Measurements from ENCODE around the gene DNM1. TPM values are rescaled to one million over a fixed set of nuclear protein-coding genes. Genes with fewer than 3 reads are reported as not detected.

DNM1 gene
- total and polyA plus RNA-seq, 2 of the 8 experiments (the other 6 are each of a cell fraction or from before 2014, with no cell fraction given), result 34.3 to 62.7 TPM

DNA sequence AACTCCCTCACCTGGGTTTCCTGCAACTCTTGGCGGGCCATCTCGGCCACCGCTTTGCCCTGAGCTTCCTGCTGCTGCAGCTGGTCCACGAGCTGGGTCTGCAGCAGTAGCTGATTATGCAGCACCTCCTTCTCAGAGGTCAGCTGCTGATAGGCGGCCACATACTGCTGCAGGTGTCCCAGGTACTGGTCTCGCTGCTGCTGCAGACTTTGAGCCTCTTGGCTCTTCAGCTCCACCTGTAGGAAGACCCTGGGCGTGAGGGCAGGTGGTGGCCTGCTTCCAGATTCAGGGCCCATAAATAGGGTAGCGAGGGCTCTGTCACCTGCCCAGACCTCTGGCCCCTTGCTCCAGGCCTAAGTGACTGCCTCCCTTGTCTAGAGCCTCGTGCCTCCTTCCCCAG lies 56.0 kb downstream of the DNM1 start:
- FAIRE-seq (no peak), DNase-seq (ENCODE audit: low read depth in 1 of 2, low spot score in 2 of 2) (peak in 1 of 2 experiments; percentile 69)

More for the DNA sequence above, 56.0 kb downstream of the DNM1 start:
- no peak for TF ChIP-seq TAF7 (optimal IDR thresholded peaks at IDR 0.05; ENCODE audit: borderline replicate concordance, low read depth, low read length)
- peak in 1 of 2 experiments; percentile 51; a peak in 2 of 4 replicates for TF ChIP-seq RAD21 (IDR thresholded peaks at IDR 0.05 in 1 of 2, conservative IDR thresholded peaks at IDR 0.05 in 1 of 2; ENCODE audit: low read depth in 2 of 2, low read length in 2 of 2)
- TF ChIP-seq SP1 (IDR thresholded peaks at IDR 0.05; ENCODE audit: low read depth, low read length), result no peak
- TF ChIP-seq, protein P1, sequence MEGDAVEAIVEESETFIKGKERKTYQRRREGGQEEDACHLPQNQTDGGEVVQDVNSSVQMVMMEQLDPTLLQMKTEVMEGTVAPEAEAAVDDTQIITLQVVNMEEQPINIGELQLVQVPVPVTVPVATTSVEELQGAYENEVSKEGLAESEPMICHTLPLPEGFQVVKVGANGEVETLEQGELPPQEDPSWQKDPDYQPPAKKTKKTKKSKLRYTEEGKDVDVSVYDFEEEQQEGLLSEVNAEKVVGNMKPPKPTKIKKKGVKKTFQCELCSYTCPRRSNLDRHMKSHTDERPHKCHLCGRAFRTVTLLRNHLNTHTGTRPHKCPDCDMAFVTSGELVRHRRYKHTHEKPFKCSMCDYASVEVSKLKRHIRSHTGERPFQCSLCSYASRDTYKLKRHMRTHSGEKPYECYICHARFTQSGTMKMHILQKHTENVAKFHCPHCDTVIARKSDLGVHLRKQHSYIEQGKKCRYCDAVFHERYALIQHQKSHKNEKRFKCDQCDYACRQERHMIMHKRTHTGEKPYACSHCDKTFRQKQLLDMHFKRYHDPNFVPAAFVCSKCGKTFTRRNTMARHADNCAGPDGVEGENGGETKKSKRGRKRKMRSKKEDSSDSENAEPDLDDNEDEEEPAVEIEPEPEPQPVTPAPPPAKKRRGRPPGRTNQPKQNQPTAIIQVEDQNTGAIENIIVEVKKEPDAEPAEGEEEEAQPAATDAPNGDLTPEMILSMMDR (IDR thresholded peaks at IDR 0.05; ENCODE audit: control extremely low read depth in 1 of 3, insufficient read depth in 1 of 3, low read depth in 1 of 3, low read length in 3 of 3), result peak in 2 of 3 experiments; percentile 62 to 63; a peak in 3 of 4 replicates
- no peak overlapping the region for H3K23ac ChIP-seq (ENCODE audit: insufficient read length)
- H3K36me3 ChIP-seq (ENCODE audit: control insufficient read depth in 2 of 4, insufficient read depth in 4 of 4, low read length in 3 of 4), result peaks cover 5 to 33% (median 20%) of the 10 kb centered on the region in 4 experiments; a peak in 6 of 8 replicates
- no peaks in the 10 kb centered on the region for H3K79me1 ChIP-seq (ENCODE audit: low read depth, low read length)
- no peak overlapping the region for H4K8ac ChIP-seq (ENCODE audit: extremely low read depth, insufficient read depth, low read length)
- no peak overlapping the region for H2BK15ac ChIP-seq (ENCODE audit: low read length)
- no peak overlapping the region for H2BK12ac ChIP-seq (ENCODE audit: low read depth, low read length)
- no peaks in the 10 kb centered on the region for H3K9me3 ChIP-seq (ENCODE audit: insufficient read depth in 2 of 2, low read depth in 1 of 2, low read length in 1 of 2)
- no peak overlapping the region for H2AK5ac ChIP-seq (ENCODE audit: low read depth, low read length)
- no peak overlapping the region for H3K4me2 ChIP-seq (ENCODE audit: insufficient read depth in 1 of 2, low read depth in 2 of 2, low read length in 2 of 2)
- H3K4me3 ChIP-seq (ENCODE audit: extremely low read depth in 1 of 4, insufficient read depth in 2 of 4, low read depth in 3 of 4, low read length in 4 of 4), result no peak overlapping the region
- no peak overlapping the region for H2AFZ ChIP-seq (ENCODE audit: low read length)
- no peaks in the 10 kb centered on the region for H3K23me2 ChIP-seq (ENCODE audit: low read depth, low read length)
- no peak overlapping the region for H4K91ac ChIP-seq (replicated peaks; ENCODE audit: insufficient read length, low read length)
- WGBS, 2 experiments (ENCODE audit: extremely low coverage in 1 of 2, insufficient coverage in 1 of 2, insufficient read length in 1 of 2, insufficient replicate concordance in 2 of 2, low coverage in 1 of 2, low lambda C conversion rate in 2 of 2, missing lambda C conversion rate in 1 of 2), result 89% methylated on average over 9 of the region's 9 CpGs; no CpG with 5 or more reads in 1 of the 2 experiments
- no peak overlapping the region for H2BK5ac ChIP-seq (ENCODE audit: low read depth, low read length)
- no peak overlapping the region for H2BK120ac ChIP-seq (replicated peaks; ENCODE audit: low read depth, low read length)
- H3K14ac ChIP-seq (ENCODE audit: insufficient read length), result no peak overlapping the region
- no peak overlapping the region for H4K5ac ChIP-seq (ENCODE audit: insufficient read length, low read depth, low read length)
- H2BK20ac ChIP-seq (ENCODE audit: low read length), result no peak overlapping the region
- ChIA-PET POLR2A (ENCODE audit: partially characterized antibody) (interaction anchor here (0.6 to 2.8 kb wide), 9 partner anchors 9 to 82 kb away, joined by 3 to 7 read pairs (median 3); no protein-coding TSS in a partner anchor), CTCF (ENCODE audit: partially characterized antibody) (interaction anchor here (0.6 to 7.9 kb wide), 13 partner anchors 9 to 234 kb away, joined by 3 to 58 read pairs (median 4); partner anchors contain the start of genes GOLGA2 and SWI5)
- H3K79me2 ChIP-seq (ENCODE audit: control insufficient read depth in 1 of 2, insufficient read depth in 2 of 2, low read length in 2 of 2), result no peaks in the 10 kb centered on the region
- no peak overlapping the region for H3K56ac ChIP-seq (replicated peaks; ENCODE audit: insufficient read length, low read depth, low read length)
- H3K18ac ChIP-seq (ENCODE audit: extremely low read depth, low read length), result no peak overlapping the region
- no peak overlapping the region for H3K27ac ChIP-seq (ENCODE audit: low read depth, low read length)
- peaks cover 0 to 3% (median 1%) of the 10 kb centered on the region in 4 experiments; a peak in 2 of 7 replicates for H3K4me1 ChIP-seq (replicated peaks in 1 of 4; ENCODE audit: control insufficient read depth in 3 of 4, insufficient read depth in 4 of 4, low read length in 3 of 4)
- no peak overlapping the region for H3K4ac ChIP-seq (replicated peaks; ENCODE audit: insufficient read length, low read depth, low read length)
- peaks cover 5 to 9% of the 10 kb centered on the region in 2 experiments for H4K20me1 ChIP-seq (replicated peaks in 1 of 2; ENCODE audit: control insufficient read depth in 1 of 2, insufficient read depth in 2 of 2, low read length in 2 of 2)
- H3K27me3 ChIP-seq (replicated peaks in 1 of 4; ENCODE audit: control insufficient read depth in 3 of 4, extremely low read depth in 1 of 4, insufficient read depth in 3 of 4, low read length in 3 of 4), result no peaks in the 10 kb centered on the region
- no peak overlapping the region for H3K9ac ChIP-seq (replicated peaks in 1 of 4; ENCODE audit: extremely low read depth in 1 of 4, low read depth in 3 of 4, low read length in 3 of 4)
